GM12875 (cell line): Measurements from ENCODE around the gene RGR.

ENCODE experiments used
- H3K4me3 ChIP-seq: one replicate; pipeline ENCODE4 v1.5.1; 2011; ENCODE audit warnings: low read depth, low read length, control low read depth
- TF ChIP-seq, protein P1 (sequence below): IDR thresholded peaks from 2 replicates; pipeline ENCODE4 v1.5.1; 2011; ENCODE audit warnings: low read depth, mild to moderate bottlenecking, control low read depth, inconsistent platforms, low read length, moderate library complexity, borderline replicate concordance; ENCODE audit not compliant: insufficient read depth

The RGR gene

DNA sequence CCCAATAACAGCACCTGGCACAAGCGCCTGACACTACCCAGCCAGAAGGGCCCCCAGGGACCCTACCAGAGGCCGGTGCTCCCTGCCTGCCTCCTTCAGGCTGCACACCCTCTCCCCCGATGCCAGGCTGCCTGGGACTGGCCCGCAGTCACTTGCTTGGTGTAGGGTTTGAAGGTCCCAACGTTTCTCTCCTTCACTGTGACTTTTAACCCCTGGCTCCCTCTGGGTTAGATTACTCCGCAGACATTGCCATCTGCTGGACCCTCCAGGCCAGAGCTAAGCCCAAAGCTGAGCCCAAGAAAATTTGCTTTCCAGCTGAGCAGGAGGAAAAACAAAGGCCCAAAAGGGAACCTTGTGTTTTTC lies 43.6 kb upstream of the RGR start:
- TF ChIP-seq, protein P1, sequence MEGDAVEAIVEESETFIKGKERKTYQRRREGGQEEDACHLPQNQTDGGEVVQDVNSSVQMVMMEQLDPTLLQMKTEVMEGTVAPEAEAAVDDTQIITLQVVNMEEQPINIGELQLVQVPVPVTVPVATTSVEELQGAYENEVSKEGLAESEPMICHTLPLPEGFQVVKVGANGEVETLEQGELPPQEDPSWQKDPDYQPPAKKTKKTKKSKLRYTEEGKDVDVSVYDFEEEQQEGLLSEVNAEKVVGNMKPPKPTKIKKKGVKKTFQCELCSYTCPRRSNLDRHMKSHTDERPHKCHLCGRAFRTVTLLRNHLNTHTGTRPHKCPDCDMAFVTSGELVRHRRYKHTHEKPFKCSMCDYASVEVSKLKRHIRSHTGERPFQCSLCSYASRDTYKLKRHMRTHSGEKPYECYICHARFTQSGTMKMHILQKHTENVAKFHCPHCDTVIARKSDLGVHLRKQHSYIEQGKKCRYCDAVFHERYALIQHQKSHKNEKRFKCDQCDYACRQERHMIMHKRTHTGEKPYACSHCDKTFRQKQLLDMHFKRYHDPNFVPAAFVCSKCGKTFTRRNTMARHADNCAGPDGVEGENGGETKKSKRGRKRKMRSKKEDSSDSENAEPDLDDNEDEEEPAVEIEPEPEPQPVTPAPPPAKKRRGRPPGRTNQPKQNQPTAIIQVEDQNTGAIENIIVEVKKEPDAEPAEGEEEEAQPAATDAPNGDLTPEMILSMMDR = 0 out of 2 replicates have a peak, but pooled peaks have one; percentile 6
- no peak overlapping the region for H3K4me3 ChIP-seq

GRCh38 chr10:84201682-84202081 lies 43.2 kb upstream of the RGR start:
- no peak overlapping the region for H3K4me3 ChIP-seq
- TF ChIP-seq, protein P1 = no peak

DNA sequence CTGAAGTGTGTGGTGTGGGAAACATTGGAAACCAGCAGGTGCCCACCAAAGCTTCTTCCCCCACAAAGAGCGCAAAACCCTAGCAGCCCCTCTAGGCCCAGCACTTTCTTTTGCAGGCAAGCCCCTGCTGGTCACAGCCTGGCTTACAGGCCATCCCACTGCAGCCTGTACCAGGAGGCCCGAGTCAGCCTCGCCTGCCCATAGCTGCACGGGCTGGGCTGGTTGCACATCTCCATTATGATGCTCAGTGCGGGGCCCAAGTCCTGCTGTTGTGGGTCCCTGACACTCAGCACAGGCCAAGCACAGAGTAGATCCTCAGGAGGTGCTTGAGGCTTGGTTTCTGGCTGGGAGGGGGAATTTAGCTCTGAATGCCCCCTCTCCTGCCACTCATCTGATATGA lies 42.5 kb upstream of the RGR start:
- no peak overlapping the region for H3K4me3 ChIP-seq
- TF ChIP-seq, protein P1 = 0 out of 2 replicates have a peak, but pooled peaks have one; percentile 2

- TF ChIP-seq, protein P1 = peak; percentile 82
- no peak overlapping the region for H3K4me3 ChIP-seq
Observed at GRCh38 chr10:84204122-84204521, 40.7 kb upstream of the RGR start.

DNA sequence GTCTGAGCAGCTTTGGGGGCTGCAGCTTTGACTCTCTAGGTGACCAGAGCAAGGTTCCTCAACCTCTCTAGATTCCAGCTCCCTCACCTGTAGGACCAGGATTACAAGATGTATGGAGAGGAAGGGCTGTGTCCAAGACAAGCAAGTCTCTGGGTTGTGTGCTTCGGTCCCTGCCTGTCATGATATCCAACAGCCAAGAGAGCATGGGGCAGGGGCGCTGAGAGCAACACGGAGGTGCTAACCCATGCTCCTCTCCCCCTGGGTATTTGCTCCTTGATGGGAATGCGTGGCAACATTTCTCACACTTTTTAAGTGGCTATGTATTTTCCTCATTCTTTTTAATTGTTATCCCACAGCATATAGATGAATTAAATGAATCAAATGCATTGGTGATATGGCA lies 40.2 kb upstream of the RGR start:
- no peak overlapping the region for H3K4me3 ChIP-seq

DNA sequence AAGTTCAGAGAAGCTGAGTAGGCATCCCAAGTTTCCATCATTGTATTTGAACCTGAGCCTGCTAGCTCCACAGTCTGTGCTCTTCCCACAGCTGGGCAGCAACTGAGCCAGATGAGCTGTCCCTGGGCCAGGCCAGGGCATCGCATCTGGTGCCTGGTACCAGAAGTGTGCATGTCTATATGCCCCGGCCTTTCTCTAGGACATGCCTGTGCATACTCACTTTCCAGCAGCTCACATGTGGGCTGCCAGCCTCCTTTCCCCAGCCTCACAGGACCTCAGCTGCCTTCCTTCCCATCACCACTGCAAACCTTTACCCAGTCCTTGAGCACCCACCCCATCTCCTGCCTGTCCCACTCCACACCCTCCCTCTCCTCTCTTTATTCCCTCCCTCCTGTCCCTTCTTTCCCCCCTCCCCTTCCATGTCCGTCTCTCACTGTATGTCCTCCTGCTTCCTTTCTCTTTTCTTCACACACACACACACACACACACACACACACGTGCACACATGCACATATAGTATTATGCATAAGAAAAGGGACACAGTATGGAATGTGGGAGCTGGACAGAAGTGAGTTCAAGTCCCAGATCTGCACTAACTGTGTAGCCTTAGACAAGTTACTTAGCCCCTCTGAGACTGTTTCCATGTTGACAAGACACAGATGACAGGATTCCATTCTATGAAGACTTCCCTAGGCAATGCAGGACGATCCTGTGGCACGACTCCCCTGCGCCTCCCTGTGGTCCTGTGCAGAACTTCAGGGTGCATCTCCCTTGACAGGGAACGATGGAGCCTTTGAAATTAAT lies 39.6 kb upstream of the RGR start:
- TF ChIP-seq, protein P1 = peak; percentile 94
- H3K4me3 ChIP-seq = no peak overlapping the region

More for the DNA sequence above, 40.2 kb upstream of the RGR start:
- TF ChIP-seq, protein P1 = no peak
